Lung microvascular endothelial cell (primary cell): Measurements from ENCODE around the gene SOD2. TPM values are rescaled to one million over a fixed set of nuclear protein-coding genes. Genes with fewer than 3 reads are reported as not detected.
"Not testable (repeated sequence)": the region's sequence is repeated elsewhere in the genome, so short reads cannot be mapped to it uniquely, and the experiment has no call there.

ENCODE experiments used
- DNase-seq, 2 donors: peaks; one replicate each; pipeline versions ENCODE4 v3.0.0 to v3.0.0-alpha.2; 2010; ENCODE audit warnings: low read depth in 2 of 2
- total RNA-seq: library from RNA; depleted of rRNA; stranded (reverse); fragments of >200 nt; gene quantifications from 2 replicates; pipeline ENCODE4 v1.2.1, GENCODE V29; 2014

Gene SOD2
- 133 and 182 TPM in 2 replicates for total RNA-seq

GRCh38 chr6:159693128-159693893, at the start of gene SOD2:
Gene SOD2, minus strand, starts transcription at chr6:159693241. Its CDS starts 74 bp downstream, at chr6:159693167.
- DNase-seq, result peak; percentile 78 to 87

GRCh38 chr6:159742165-159742564, 49.1 kb upstream of the SOD2 start:
- no peak for DNase-seq

- no peak for DNase-seq
Measured at GRCh38 chr6:159739341-159739740, 46.3 kb upstream of the SOD2 start.

- DNase-seq, result no peak
Measured at GRCh38 chr6:159736908-159737307, 43.9 kb upstream of the SOD2 start.

- not testable (repeated sequence) for DNase-seq
Measured at GRCh38 chr6:159733395-159733794, 40.4 kb upstream of the SOD2 start.

GRCh38 chr6:159732550-159732949, 39.5 kb upstream of the SOD2 start:
- not testable (repeated sequence) for DNase-seq

GRCh38 chr6:159730332-159730676, 37.3 kb upstream of the SOD2 start:
- no peak for DNase-seq

- peak in 1 of 2 donors; percentile 6 for DNase-seq
Measured at GRCh38 chr6:159729598-159730331, 36.7 kb upstream of the SOD2 start.

- DNase-seq, result peak; percentile 11 to 13
Measured at GRCh38 chr6:159728531-159728964, 35.5 kb upstream of the SOD2 start.

- peak; percentile 47 to 78 for DNase-seq
Measured at GRCh38 chr6:159727717-159728445, 34.8 kb upstream of the SOD2 start.

GRCh38 chr6:159726918-159727716, 34.1 kb upstream of the SOD2 start, which contains the start of gene WTAP:
Gene WTAP, plus strand, starts transcription at chr6:159727506. Its CDS starts 8,760 bp downstream, at chr6:159736266.
- DNase-seq, result peak; percentile 97 to 99

GRCh38 chr6:159726255-159726917, 33.3 kb upstream of the SOD2 start:
- DNase-seq, result no peak

GRCh38 chr6:159725208-159725607, 32.2 kb upstream of the SOD2 start:
- DNase-seq, result not testable (repeated sequence)

- no peak for DNase-seq
Measured at GRCh38 chr6:159724778-159725177, 31.7 kb upstream of the SOD2 start.

GRCh38 chr6:159723259-159723658, 30.2 kb upstream of the SOD2 start:
- no peak for DNase-seq

- DNase-seq, result no peak
Measured at GRCh38 chr6:159722655-159723054, 29.6 kb upstream of the SOD2 start.

GRCh38 chr6:159721981-159722380, 28.9 kb upstream of the SOD2 start:
- not testable (repeated sequence) for DNase-seq

GRCh38 chr6:159720708-159721107, 27.7 kb upstream of the SOD2 start:
- peak; percentile 41 to 65 for DNase-seq

GRCh38 chr6:159719287-159719686, 26.2 kb upstream of the SOD2 start:
- DNase-seq, result no peak

GRCh38 chr6:159718634-159719033, 25.6 kb upstream of the SOD2 start:
- no peak for DNase-seq
